Dendritic cell treated with granulocyte-macrophage colony-stimulating factor and Interleukin-4, amounts not matched to agents 40 ng/mL and 50 ng/mL, for 4 days (primary cell): ENCODE results near the gene BRINP3.

Source experiments
- H3K27ac Mint-ChIP-seq: one replicate; pipeline ENCODE4 v1.8.0; 2022; ENCODE audit warnings: mild to moderate bottlenecking, mixed read lengths
- H3K27me3 Mint-ChIP-seq: one replicate; pipeline ENCODE4 v1.8.0; 2022; ENCODE audit warnings: mild to moderate bottlenecking, mixed read lengths
- H3K36me3 Mint-ChIP-seq: one replicate; pipeline ENCODE4 v1.8.0; 2022; ENCODE audit warnings: low read depth, mixed read lengths
- H3K4me1 Mint-ChIP-seq: one replicate; pipeline ENCODE4 v1.8.0; 2022; ENCODE audit warnings: low read depth, mixed read lengths
- H3K4me3 Mint-ChIP-seq: one replicate; pipeline ENCODE4 v1.8.0; 2022; ENCODE audit warnings: mild to moderate bottlenecking, moderate library complexity, mixed read lengths
- H3K9me3 Mint-ChIP-seq: one replicate; pipeline ENCODE4 v1.8.0; 2022; ENCODE audit warnings: mixed read lengths
- intact Hi-C: fragments of 100-400 bp; cut with micrococcal nuclease; formaldehyde crosslinking; loops from one replicate; pipeline ENCODE4 v1.15.0; 2022

Gene BRINP3

GRCh38 chr1:190176776-190177175 lies 300.9 kb downstream of the BRINP3 start:
- H3K4me1 Mint-ChIP-seq = no peaks in the 10 kb centered on the region
- no peaks in the 10 kb centered on the region for H3K36me3 Mint-ChIP-seq
- intact Hi-C loops = no loop called here
- peaks cover 7% of the 10 kb centered on the region for H3K9me3 Mint-ChIP-seq
- no peak overlapping the region for H3K4me3 Mint-ChIP-seq
- no peaks in the 10 kb centered on the region for H3K27me3 Mint-ChIP-seq
- no peak overlapping the region for H3K27ac Mint-ChIP-seq

DNA sequence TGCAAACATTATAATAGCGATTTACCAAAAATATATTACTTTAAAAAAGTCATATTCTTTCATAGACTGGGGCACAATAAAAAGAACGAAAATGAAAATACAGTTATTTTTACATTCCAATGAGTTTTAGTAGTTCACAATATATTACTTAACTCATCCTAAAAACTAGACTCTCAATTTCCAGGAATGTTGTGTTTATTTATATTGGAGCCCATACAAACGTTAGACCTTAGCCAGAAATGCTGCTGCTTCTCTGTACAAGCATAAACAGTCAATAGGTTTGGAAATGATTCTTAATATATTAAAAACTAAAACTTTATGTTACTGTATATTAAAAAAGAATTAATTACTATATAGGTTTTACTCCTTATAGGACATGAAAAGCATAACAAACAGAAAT lies 302.3 kb downstream of the BRINP3 start:
- Mint-ChIP-seq H3K4me1 (no peaks in the 10 kb centered on the region), H3K9me3 (peaks cover 7% of the 10 kb centered on the region), H3K36me3 (no peaks in the 10 kb centered on the region), H3K27ac (no peak overlapping the region), H3K4me3 (no peak overlapping the region), H3K27me3 (no peaks in the 10 kb centered on the region)
- intact Hi-C loops = no loop called here

- Mint-ChIP-seq H3K27ac (no peak overlapping the region), H3K36me3 (no peaks in the 10 kb centered on the region), H3K4me3 (no peak overlapping the region), H3K9me3 (peaks cover 7% of the 10 kb centered on the region), H3K27me3 (no peaks in the 10 kb centered on the region), H3K4me1 (no peaks in the 10 kb centered on the region)
- intact Hi-C loops = no loop called here
Observed at GRCh38 chr1:190172651-190173430, 304.8 kb downstream of the BRINP3 start.

DNA sequence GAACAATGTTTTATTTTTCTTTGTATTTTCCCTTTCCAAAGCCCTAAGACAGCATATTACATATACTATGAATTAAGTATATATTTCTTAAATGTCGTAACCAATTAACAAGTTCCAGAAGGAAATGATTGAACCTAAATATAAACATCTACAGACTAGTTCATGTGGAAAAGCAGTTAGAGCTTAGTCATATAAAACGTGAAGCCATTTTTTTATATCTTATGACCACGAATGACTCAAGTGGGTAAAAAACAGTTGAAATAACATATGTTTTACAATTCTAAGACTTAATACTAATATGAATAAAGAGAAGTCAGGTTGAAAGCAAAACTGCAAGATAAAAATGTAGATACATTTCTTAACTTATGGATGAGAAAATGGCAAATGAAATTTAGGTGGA lies 307.3 kb downstream of the BRINP3 start:
- H3K4me3 Mint-ChIP-seq = no peak overlapping the region
- H3K27ac Mint-ChIP-seq = no peak overlapping the region
- no peaks in the 10 kb centered on the region for H3K9me3 Mint-ChIP-seq
- no peaks in the 10 kb centered on the region for H3K4me1 Mint-ChIP-seq
- intact Hi-C loops = no loop called here
- no peaks in the 10 kb centered on the region for H3K36me3 Mint-ChIP-seq
- no peaks in the 10 kb centered on the region for H3K27me3 Mint-ChIP-seq

DNA sequence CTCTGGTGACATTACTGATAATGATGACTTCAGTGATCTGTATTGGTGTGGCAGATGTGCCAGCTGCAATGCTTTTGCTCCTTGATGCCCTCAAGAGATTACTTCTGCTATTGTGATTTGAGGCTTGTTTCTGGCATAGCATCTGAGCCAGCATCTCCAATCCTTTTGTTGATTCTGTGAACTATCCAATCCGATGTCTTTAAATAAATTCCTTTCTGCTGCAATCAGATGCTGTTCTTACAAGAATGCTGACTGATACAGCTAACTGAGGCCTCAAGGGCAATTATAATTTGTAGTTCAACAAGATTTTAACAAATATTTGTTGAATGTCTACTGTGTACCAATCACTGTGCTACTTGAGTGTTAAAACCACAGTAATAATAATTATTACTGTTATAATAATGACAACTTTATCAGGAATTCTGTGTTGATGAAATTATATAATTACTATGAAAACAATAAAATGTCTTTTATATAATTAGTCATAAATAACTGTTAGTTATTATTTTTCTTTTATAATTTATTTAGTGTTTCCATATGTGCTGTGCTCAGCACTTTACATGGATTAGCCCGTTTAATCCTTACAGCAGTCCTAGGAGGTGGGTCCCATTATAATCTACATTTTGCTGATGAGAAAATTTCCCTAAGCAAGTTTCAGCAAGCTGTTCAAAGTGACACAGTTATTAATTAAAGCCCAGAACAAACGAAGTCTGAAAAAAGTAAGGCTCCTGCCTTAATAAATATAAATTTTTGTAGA lies 308.2 kb downstream of the BRINP3 start:
- no peaks in the 10 kb centered on the region for H3K9me3 Mint-ChIP-seq
- H3K4me1 Mint-ChIP-seq = no peaks in the 10 kb centered on the region
- intact Hi-C loops = no loop called here
- H3K27me3 Mint-ChIP-seq = no peaks in the 10 kb centered on the region
- H3K27ac Mint-ChIP-seq = no peak overlapping the region
- no peak overlapping the region for H3K4me3 Mint-ChIP-seq
- H3K36me3 Mint-ChIP-seq = no peaks in the 10 kb centered on the region

- Mint-ChIP-seq H3K4me3 (no peak overlapping the region), H3K27ac (no peak overlapping the region), H3K36me3 (no peaks in the 10 kb centered on the region), H3K27me3 (no peaks in the 10 kb centered on the region), H3K4me1 (no peaks in the 10 kb centered on the region), H3K9me3 (no peaks in the 10 kb centered on the region)
- intact Hi-C loops = no loop called here
Observed at GRCh38 chr1:190168893-190169280, 308.8 kb downstream of the BRINP3 start.

- no peaks in the 10 kb centered on the region for H3K9me3 Mint-ChIP-seq
- intact Hi-C loops = no loop called here
- H3K36me3 Mint-ChIP-seq = no peaks in the 10 kb centered on the region
- no peaks in the 10 kb centered on the region for H3K27me3 Mint-ChIP-seq
- H3K4me1 Mint-ChIP-seq = no peaks in the 10 kb centered on the region
- H3K27ac Mint-ChIP-seq = no peak overlapping the region
- no peak overlapping the region for H3K4me3 Mint-ChIP-seq
Observed at GRCh38 chr1:190168116-190168892, 309.4 kb downstream of the BRINP3 start.

- H3K4me1 Mint-ChIP-seq = no peaks in the 10 kb centered on the region
- peaks cover 10% of the 10 kb centered on the region for H3K9me3 Mint-ChIP-seq
- intact Hi-C loops = no loop called here
- no peaks in the 10 kb centered on the region for H3K27me3 Mint-ChIP-seq
- H3K4me3 Mint-ChIP-seq = no peak overlapping the region
- H3K27ac Mint-ChIP-seq = no peak overlapping the region
- no peaks in the 10 kb centered on the region for H3K36me3 Mint-ChIP-seq
Observed at GRCh38 chr1:190159146-190159545, 318.5 kb downstream of the BRINP3 start.

DNA sequence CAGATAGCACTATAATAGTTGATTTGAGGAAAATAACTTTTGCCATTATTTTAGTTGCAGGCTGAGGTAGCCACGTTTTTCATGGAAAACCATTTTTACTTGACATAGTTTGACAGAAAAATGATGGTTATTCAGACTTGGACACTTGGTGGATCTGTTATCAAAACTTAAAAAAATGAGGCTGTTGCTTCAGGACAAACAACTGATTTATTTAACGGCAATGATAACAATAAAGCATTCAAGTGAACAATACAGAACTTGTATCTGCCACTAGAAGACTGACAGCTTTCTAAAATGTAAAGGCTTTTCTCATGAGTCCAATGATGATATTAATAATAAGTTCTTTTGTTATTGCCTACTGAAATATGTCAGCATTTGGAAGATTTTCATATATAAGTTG lies 322.9 kb downstream of the BRINP3 start:
- Mint-ChIP-seq H3K9me3 (peaks cover 17% of the 10 kb centered on the region), H3K27ac (no peak overlapping the region), H3K36me3 (no peaks in the 10 kb centered on the region), H3K4me1 (no peaks in the 10 kb centered on the region), H3K4me3 (no peak overlapping the region), H3K27me3 (no peaks in the 10 kb centered on the region)
- intact Hi-C loops = no loop called here

GRCh38 chr1:190147616-190148015 lies 330.0 kb downstream of the BRINP3 start:
- no peaks in the 10 kb centered on the region for H3K4me1 Mint-ChIP-seq
- peaks cover 15% of the 10 kb centered on the region for H3K9me3 Mint-ChIP-seq
- H3K27ac Mint-ChIP-seq = no peak overlapping the region
- no peaks in the 10 kb centered on the region for H3K27me3 Mint-ChIP-seq
- intact Hi-C loops = no loop called here
- H3K36me3 Mint-ChIP-seq = no peaks in the 10 kb centered on the region
- H3K4me3 Mint-ChIP-seq = no peak overlapping the region

GRCh38 chr1:190144650-190145049 lies 333.0 kb downstream of the BRINP3 start:
- Mint-ChIP-seq H3K9me3 (peaks cover 7% of the 10 kb centered on the region), H3K27ac (no peak overlapping the region), H3K4me3 (no peak overlapping the region), H3K36me3 (no peaks in the 10 kb centered on the region), H3K4me1 (no peaks in the 10 kb centered on the region), H3K27me3 (no peaks in the 10 kb centered on the region)
- intact Hi-C loops = no loop called here

- intact Hi-C loops = no loop called here
- Mint-ChIP-seq H3K27ac (no peak overlapping the region), H3K36me3 (no peaks in the 10 kb centered on the region), H3K4me1 (no peaks in the 10 kb centered on the region), H3K4me3 (no peak overlapping the region), H3K27me3 (no peaks in the 10 kb centered on the region), H3K9me3 (peaks cover 20% of the 10 kb centered on the region)
Observed at GRCh38 chr1:190140644-190141043, 337.0 kb downstream of the BRINP3 start.

GRCh38 chr1:190138702-190139101 lies 339.0 kb downstream of the BRINP3 start:
- Mint-ChIP-seq H3K36me3 (no peaks in the 10 kb centered on the region), H3K27ac (no peak overlapping the region), H3K4me3 (no peak overlapping the region), H3K4me1 (no peaks in the 10 kb centered on the region), H3K27me3 (no peaks in the 10 kb centered on the region), H3K9me3 (peaks cover 20% of the 10 kb centered on the region)
- intact Hi-C loops = no loop called here

DNA sequence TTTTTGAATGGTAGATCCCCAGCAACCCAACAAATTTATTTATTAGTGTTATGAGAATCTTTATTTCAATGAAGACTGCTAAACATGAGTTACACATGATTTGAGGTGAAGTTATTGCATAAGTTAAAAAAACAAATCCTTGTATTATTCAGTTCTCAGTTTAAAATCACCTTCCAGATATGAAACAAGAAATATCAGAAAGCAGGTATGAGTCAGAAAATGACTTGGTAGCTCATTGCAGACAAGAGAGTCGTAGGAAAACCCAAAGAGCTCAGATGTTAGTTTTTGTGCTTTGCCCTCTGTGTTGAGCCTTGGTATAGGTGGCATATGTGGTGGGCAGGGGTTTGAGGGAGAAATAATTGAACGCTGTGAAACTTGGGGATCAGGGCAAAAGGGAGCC lies 339.4 kb downstream of the BRINP3 start:
- no peaks in the 10 kb centered on the region for H3K4me1 Mint-ChIP-seq
- H3K9me3 Mint-ChIP-seq = peaks cover 20% of the 10 kb centered on the region
- intact Hi-C loops = no loop called here
- H3K36me3 Mint-ChIP-seq = no peaks in the 10 kb centered on the region
- H3K27ac Mint-ChIP-seq = no peak overlapping the region
- no peaks in the 10 kb centered on the region for H3K27me3 Mint-ChIP-seq
- H3K4me3 Mint-ChIP-seq = no peak overlapping the region
